GM12878 (cell line): ENCODE data around the gene CIAO1. TPM values are rescaled to one million over a fixed set of nuclear protein-coding genes. Genes with fewer than 3 reads are reported as not detected.

Experiments
- ATAC-seq: fragments of 200-7000 bp; cut with Tn5 transposase; 3 replicates; pipeline ENCODE4 v1.9.1; 2020; ENCODE audit warnings: mild to moderate bottlenecking, moderate library complexity
- BruUV-seq: library from RNA; stranded (reverse); fragments of 400-500 nt; replicated peaks from 2 replicates; lab custom pipeline; 2021; lab: Mats Ljungman, UMichigan
- CTCF ChIA-PET: fragments of 300-600 bp; sonication (Branson Sonifier 250); formaldehyde crosslinking; extraction: SDS; loops from one replicate; lab custom pipeline; 2021; ENCODE audit warnings: inconsistent platforms; lab: Yijun Ruan, JAX
- POLR2A ChIA-PET: fragments of 350-600 bp; formaldehyde crosslinking; extraction: SDS; loops from one replicate; lab custom pipeline; 2021; ENCODE audit warnings: inconsistent platforms; lab: Charles Lee
- RAD21 ChIA-PET: fragments of 300-600 bp; sonication (Branson Sonifier 250); formaldehyde crosslinking; loops from one replicate; lab custom pipeline; 2023; ENCODE audit warnings: antibody characterized with exemption; ENCODE audit not compliant: unreplicated experiment; lab: Charles Lee
- SMC1A ChIA-PET: fragments of 300-600 bp; sonication (Branson Sonifier 250); formaldehyde crosslinking; loops from one replicate; lab custom pipeline; 2023; ENCODE audit not compliant: unreplicated experiment, uncharacterized antibody; lab: Charles Lee
- DNase-seq: peaks from one replicate; pipeline ENCODE4 v3.0.0-alpha.2; 2011; ENCODE audit warnings: low read depth, low spot score
- FAIRE-seq: peaks from 3 replicates; lab custom pipeline; 2011; peaks lifted over from hg19 to GRCh38; lab: Jason Lieb, UNC
- H2AFZ ChIP-seq: 2 replicates; pipeline ENCODE4 v1.6.0; 2011; ENCODE audit warnings: low read depth, low read length, control low read depth; ENCODE audit not compliant: control insufficient read depth
- H3K27ac ChIP-seq: 2 replicates; pipeline ENCODE4 v1.5.1; 2011; ENCODE audit warnings: control low read depth; ENCODE audit not compliant: control insufficient read depth, insufficient read depth
- H3K27me3 ChIP-seq, 2 experiments: replicated peaks in 1 of 2; 2 replicates each; pipeline versions ENCODE4 v1.6.0 to v1.6.1; 2011; ENCODE audit warnings: low read length in 1 of 2; ENCODE audit not compliant: control insufficient read depth in 2 of 2, insufficient read depth in 2 of 2
- H3K36me3 ChIP-seq, 2 experiments: 2 replicates each; pipeline ENCODE4 v1.5.1; 2011; ENCODE audit warnings: low read length in 1 of 2; ENCODE audit not compliant: control insufficient read depth in 2 of 2, insufficient read depth in 2 of 2
- H3K4me1 ChIP-seq: 2 replicates; pipeline ENCODE4 v1.6.1; 2011; ENCODE audit warnings: mild to moderate bottlenecking, low read length, moderate library complexity, mixed read lengths; ENCODE audit not compliant: control insufficient read depth, insufficient read depth
- H3K4me2 ChIP-seq: 2 replicates; pipeline ENCODE4 v1.6.0; 2011; ENCODE audit warnings: control low read depth; ENCODE audit not compliant: control insufficient read depth, insufficient read depth
- H3K4me3 ChIP-seq: fragments of 200-600 bp; sonication (generic); 2 replicates; pipeline ENCODE4 v1.5.1; 2016
- H3K79me2 ChIP-seq: 2 replicates; pipeline ENCODE4 v1.6.0; 2011; ENCODE audit warnings: low read length; ENCODE audit not compliant: control insufficient read depth, insufficient read depth
- H3K9ac ChIP-seq: 2 replicates; pipeline ENCODE4 v1.8.0; 2011; ENCODE audit warnings: low read length, control low read depth, mixed read lengths; ENCODE audit not compliant: control insufficient read depth, insufficient read depth
- H3K9me3 ChIP-seq: replicated peaks from 3 replicates; pipeline ENCODE4 v1.5.1; 2011; ENCODE audit warnings: mild to moderate bottlenecking, low read length; ENCODE audit not compliant: control insufficient read depth, insufficient read depth
- H4K20me1 ChIP-seq: 2 replicates; pipeline ENCODE4 v1.6.0; 2011; ENCODE audit not compliant: control insufficient read depth, insufficient read depth
- CBX5 ChIP-seq: sonication (generic); IDR thresholded peaks from 2 replicates; pipeline ENCODE4 v1.6.1; 2016; ENCODE audit warnings: low read depth, moderate library complexity, mild to moderate bottlenecking, inconsistent platforms
- ETV6 ChIP-seq, 2 experiments: fragments of 450-650 bp in 1 of 2; IDR thresholded peaks in 1 of 2; conservative IDR thresholded peaks in 1 of 2; 2 replicates each; pipeline ENCODE4 v1.6.1; 2014; ENCODE audit warnings: antibody characterized with exemption in 1 of 2, borderline replicate concordance in 1 of 2, low read depth in 1 of 2, mild to moderate bottlenecking in 1 of 2, moderate library complexity in 1 of 2
- FOS ChIP-seq: IDR thresholded peaks from 3 replicates; pipeline ENCODE4 v1.6.1; 2011; ENCODE audit warnings: borderline replicate concordance; ENCODE audit not compliant: insufficient read length; ENCODE audit errors: extremely low read depth
- FOXM1 ChIP-seq: IDR thresholded peaks from 2 replicates; pipeline ENCODE4 v1.6.1; 2012; ENCODE audit warnings: low read depth, mild to moderate bottlenecking, inconsistent platforms, low read length, moderate library complexity
- MLLT1 ChIP-seq: fragments of 450-650 bp; IDR thresholded peaks from 2 replicates; pipeline ENCODE4 v1.6.1; 2016; ENCODE audit warnings: mild to moderate bottlenecking
- NR2C2 ChIP-seq: IDR thresholded peaks from 2 replicates; pipeline ENCODE4 v1.6.1; 2011; ENCODE audit warnings: borderline replicate concordance, low read depth; ENCODE audit not compliant: control insufficient read depth, insufficient read length
- PAX8 ChIP-seq: fragments of 450-650 bp; IDR thresholded peaks from 2 replicates; pipeline ENCODE4 v1.6.1; 2017; ENCODE audit warnings: mild to moderate bottlenecking, moderate library complexity
- PKNOX1 ChIP-seq: fragments of 450-650 bp; IDR thresholded peaks from 2 replicates; pipeline ENCODE4 v1.6.1; 2016; ENCODE audit warnings: mild to moderate bottlenecking
- POU2F2 ChIP-seq: IDR thresholded peaks from 3 replicates; pipeline ENCODE4 v1.6.1; 2011; ENCODE audit warnings: low read depth, mild to moderate bottlenecking, low read length, borderline replicate concordance
- PRDM15 ChIP-seq: fragments of 450-650 bp; formaldehyde crosslinking; IDR thresholded peaks from 2 replicates; pipeline ENCODE4 v1.4.0; 2020; ENCODE audit warnings: mild to moderate bottlenecking, moderate library complexity
- RELB ChIP-seq: fragments of 450-650 bp; IDR thresholded peaks from 2 replicates; pipeline ENCODE4 v1.6.1; 2017; ENCODE audit warnings: low read depth, mild to moderate bottlenecking, moderate library complexity
- TAF1 ChIP-seq: IDR thresholded peaks from 2 replicates; pipeline ENCODE4 v1.6.1; 2011; ENCODE audit warnings: mild to moderate bottlenecking, low read depth, low read length, borderline replicate concordance
- TCF12 ChIP-seq: IDR thresholded peaks from 2 replicates; pipeline ENCODE4 v1.6.1; 2011; ENCODE audit warnings: low read depth, mild to moderate bottlenecking, low read length
- YY1 ChIP-seq: IDR thresholded peaks from 2 replicates; pipeline ENCODE4 v1.6.1; 2011; ENCODE audit warnings: low read depth, mild to moderate bottlenecking, low read length
- ZNF24 ChIP-seq: fragments of 450-650 bp; IDR thresholded peaks from 2 replicates; pipeline ENCODE4 v1.6.1; 2017; ENCODE audit warnings: antibody characterized with exemption, mild to moderate bottlenecking
- WGBS: methylation state at CpG from one replicate; pipeline ENCODE4 v1.1.6; 2016; ENCODE audit warnings: low lambda C conversion rate; ENCODE audit not compliant: insufficient replicate concordance, insufficient coverage; ENCODE audit errors: missing lambda C conversion rate; 5-methylcytosine and 5-hydroxymethylcytosine counted together
- in situ Hi-C: fragments of 300-500 bp; cut with MboI; formaldehyde crosslinking; loops from 9 replicates; pipeline ENCODE4 v1.14.3; 2018; ENCODE audit warnings: mixed read lengths
- intact Hi-C: fragments of 100-400 bp; cut with micrococcal nuclease; formaldehyde crosslinking; loops from one replicate; pipeline ENCODE4 v1.14.2; 2022; ENCODE audit not compliant: unreplicated experiment
- polyA plus RNA-seq, 11 experiments: library from polyadenylated mRNA; depleted of rRNA in 4 of 11; unstranded in 6 of 11; stranded (reverse) in 5 of 11; fragments of >200 nt; fragmentation: Nextera tagmentation in 4 of 11; fragmentation: Illumina TruSeq in 1 of 11; extraction: Ambion mirVana in 4 of 11; extraction: Trizol in 1 of 11; gene quantifications; 1 replicate in 1 of 11; 2 replicates in 10 of 11; pipeline versions ENCODE4 v1.2.1 to v1.2.3, GENCODE V29; 2011 to 2016; ENCODE audit warnings: inconsistent platforms in 2 of 11, missing spikeins in 2 of 11, low read depth in 1 of 11
- total RNA-seq, 4 experiments: library from RNA; depleted of rRNA in 3 of 4; stranded (reverse); fragments of >200 nt in 3 of 4; fragmentation: Illumina TruSeq in 1 of 4; extraction: Trizol in 1 of 4; gene quantifications; 2 replicates each; pipeline versions ENCODE4 v1.2.1 to v1.2.3, GENCODE V29; 2013 to 2021

The CIAO1 gene
- total and polyA plus RNA-seq, 10 of the 15 experiments (the other 5 are each of a cell fraction or from before 2014, with no cell fraction given): 8.3 to 89.4 (median 63.4) TPM

GRCh38 chr2:96273763-96274162 is 7.7 kb downstream of the CIAO1 start:
- ChIA-PET SMC1A (interaction anchor here (0.6 to 0.8 kb wide), 2 partner anchors 9 to 117 kb away, joined by 3 read pairs; no protein-coding TSS in a partner anchor), POLR2A (interaction anchor here (0.6 to 1.0 kb wide), 4 partner anchors 9 to 69 kb away, joined by 3 to 4 read pairs (median 3); no protein-coding TSS in a partner anchor), CTCF (interaction anchor here (0.6 to 1.1 kb wide), 3 partner anchors 11 to 72 kb away, joined by 3 to 5 read pairs (median 4); no protein-coding TSS in a partner anchor), RAD21 (interaction anchor here (0.7 to 1.6 kb wide), 3 partner anchors 45 to 67 kb away, joined by 3 to 4 read pairs (median 3); no protein-coding TSS in a partner anchor)
- Histone ChIP-seq H3K27me3 (no peaks in the 10 kb centered on the region), H3K79me2 (no peaks in the 10 kb centered on the region), H4K20me1 (no peaks in the 10 kb centered on the region), H2AFZ (no peak overlapping the region), H3K4me1 (no peaks in the 10 kb centered on the region), H3K36me3 (peaks cover 34 to 39% of the 10 kb centered on the region in 2 experiments), H3K4me3 (no peak overlapping the region), H3K9me3 (no peaks in the 10 kb centered on the region), H3K9ac (no peak overlapping the region), H3K4me2 (no peak overlapping the region), H3K27ac (no peak overlapping the region)
- no TSS peak for BruUV-seq
- ATAC-seq (no peak), FAIRE-seq (no peak), DNase-seq (no peak)
- intact Hi-C loops (no loop called here), in situ Hi-C loops (loop anchor here (25.0 kb wide), 1 partner anchor 261 kb away; no protein-coding TSS in a partner anchor)
- WGBS: 73% methylated on average over 3 of the region's 3 CpGs
- no peak for TF ChIP-seq RELB
- no peak for TF ChIP-seq PRDM15 (CRISPR knock-in tag)
- TF ChIP-seq NR2C2: no peak
- no peak for TF ChIP-seq FOS
- TF ChIP-seq YY1: no peak
- TF ChIP-seq ETV6 (conservative IDR thresholded peaks at IDR 0.05 in 1 of 2, IDR thresholded peaks at IDR 0.05 in 1 of 2; ENCODE audit: borderline replicate concordance in 1 of 2, low read depth in 1 of 2): no peak
- TF ChIP-seq TCF12: no peak
- TF ChIP-seq FOXM1: no peak
- no peak for TF ChIP-seq PAX8
- TF ChIP-seq ZNF24: no peak
- no peak for TF ChIP-seq PKNOX1
- no peak for TF ChIP-seq TAF1
- TF ChIP-seq MLLT1: no peak
- TF ChIP-seq POU2F2: no peak
- no peak for TF ChIP-seq CBX5
